SU-DHL-6 (cell line): ENCODE data around the gene RABGGTB.

Source experiments
- H2AFZ ChIP-seq: fragments of 200-600 bp; sonication (generic); 2 replicates; pipeline ENCODE4 v1.6.1; 2014; ENCODE audit warnings: low read depth, mild to moderate bottlenecking, moderate library complexity, mixed read lengths, antibody characterized with exemption, low read length; ENCODE audit not compliant: severe bottlenecking
- H3F3A ChIP-seq: fragments of 200-600 bp; shearing (Covaris generic); 2 replicates; pipeline ENCODE4 v1.6.0; 2016; ENCODE audit warnings: antibody characterized with exemption, mild to moderate bottlenecking; ENCODE audit not compliant: insufficient read depth
- H3K27ac ChIP-seq: fragments of 200-600 bp; sonication (generic); 2 replicates; pipeline ENCODE4 v1.5.1; 2016; ENCODE audit warnings: low read depth, mild to moderate bottlenecking, low read length, moderate library complexity, mixed read lengths
- H3K27me3 ChIP-seq: fragments of 200-600 bp; sonication (generic), shearing (Covaris generic); 2 replicates; pipeline ENCODE4 v1.6.0; 2014; ENCODE audit warnings: mild to moderate bottlenecking, low read length
- H3K36me3 ChIP-seq: fragments of 200-600 bp; sonication (generic); 2 replicates; pipeline ENCODE4 v1.6.1; 2014; ENCODE audit warnings: mild to moderate bottlenecking, low read length, mixed read lengths
- H3K4me2 ChIP-seq: fragments of 300-600, 200-600 bp; shearing (Covaris generic), sonication (generic); 2 replicates; pipeline ENCODE4 v1.6.0; 2014; ENCODE audit warnings: low read length, low read depth, mild to moderate bottlenecking; ENCODE audit not compliant: poor library complexity, severe bottlenecking
- H3K4me3 ChIP-seq: fragments of 200-600 bp; sonication (generic); 2 replicates; pipeline ENCODE4 v1.5.1; 2014; ENCODE audit warnings: antibody characterized with exemption, low read length, mild to moderate bottlenecking, mixed read lengths; ENCODE audit not compliant: insufficient read depth, poor library complexity, severe bottlenecking
- H3K79me2 ChIP-seq: fragments of 200-600 bp; sonication (generic); 2 replicates; pipeline ENCODE4 v1.6.1; 2014; ENCODE audit warnings: mild to moderate bottlenecking, low read length, moderate library complexity; ENCODE audit not compliant: insufficient read depth
- H3K9ac ChIP-seq: fragments of 200-600 bp; sonication (generic); 2 replicates; pipeline ENCODE4 v1.7.0; 2014; ENCODE audit warnings: mild to moderate bottlenecking, low read length
- H3K9me2 ChIP-seq: fragments of 200-600 bp; sonication (generic); replicated peaks from 2 replicates; pipeline ENCODE4 v1.6.1; 2014; ENCODE audit warnings: low read length; ENCODE audit not compliant: insufficient read depth
- H3K9me3 ChIP-seq: fragments of 200-600 bp; sonication (generic); 2 replicates; pipeline ENCODE4 v1.6.1; 2014; ENCODE audit warnings: low read length, mixed read lengths; ENCODE audit not compliant: insufficient read depth
- H4K20me1 ChIP-seq: fragments of 200-600 bp; sonication (generic); 2 replicates; pipeline ENCODE4 v1.6.1; 2014; ENCODE audit warnings: low read depth, mild to moderate bottlenecking, antibody characterized with exemption, low read length, moderate library complexity, mixed read lengths
- CTCF ChIP-seq: fragments of 200-600 bp; sonication (generic); IDR thresholded peaks from one replicate; pipeline ENCODE4 v1.5.1; 2017; ENCODE audit warnings: antibody characterized with exemption, mild to moderate bottlenecking, low read length, moderate library complexity; ENCODE audit not compliant: insufficient read depth, poor library complexity, severe bottlenecking
- EZH2phosphoT487 ChIP-seq: fragments of 200-600 bp; sonication (generic), shearing (Covaris generic); conservative IDR thresholded peaks from 2 replicates; pipeline ENCODE4 v1.6.1; 2018; ENCODE audit warnings: mild to moderate bottlenecking, antibody characterized with exemption, low read length, moderate library complexity, mixed read lengths

RABGGTB gene

GRCh38 chr1:75838079-75838478 is 52.0 kb downstream of the RABGGTB start:
- Histone ChIP-seq H3K9ac (no peak overlapping the region), H3K4me2 (no peak overlapping the region), H2AFZ (no peak overlapping the region), H4K20me1 (no peaks in the 10 kb centered on the region), H3K4me3 (no peak overlapping the region), H3K9me3 (no peaks in the 10 kb centered on the region), H3K27me3 (no peaks in the 10 kb centered on the region), H3K36me3 (no peaks in the 10 kb centered on the region), H3K79me2 (no peaks in the 10 kb centered on the region), H3F3A (no peaks in the 10 kb centered on the region), H3K9me2 (no peaks in the 10 kb centered on the region), H3K27ac (no peak overlapping the region)
- TF ChIP-seq EZH2phosphoT487 (no peak), CTCF (no peak)

- no peaks in the 10 kb centered on the region for H3K9me2 ChIP-seq
- no peak overlapping the region for H3K4me3 ChIP-seq
- no peaks in the 10 kb centered on the region for H4K20me1 ChIP-seq
- no peaks in the 10 kb centered on the region for H3K36me3 ChIP-seq
- no peak overlapping the region for H2AFZ ChIP-seq
- no peak overlapping the region for H3K27ac ChIP-seq
- no peak overlapping the region for H3K9ac ChIP-seq
- no peaks in the 10 kb centered on the region for H3K79me2 ChIP-seq
- H3K27me3 ChIP-seq = no peaks in the 10 kb centered on the region
- no peaks in the 10 kb centered on the region for H3F3A ChIP-seq
- TF ChIP-seq EZH2phosphoT487 (no peak), CTCF (no peak)
- no peaks in the 10 kb centered on the region for H3K9me3 ChIP-seq
- no peak overlapping the region for H3K4me2 ChIP-seq
Measured at GRCh38 chr1:75841421-75841820, 55.4 kb downstream of the RABGGTB start.
